Astrocyte (in vitro differentiated cells and primary cell): ENCODE results near the gene PDZD2. TPM values are rescaled to one million over a fixed set of nuclear protein-coding genes. Genes with fewer than 3 reads are reported as not detected.

Experiments used
- DNase-seq: peaks from one replicate; pipeline ENCODE4 v3.0.0-alpha.2; 2010; ENCODE audit warnings: low read depth
- FAIRE-seq: peaks from 2 replicates; lab custom pipeline; 2011; peaks lifted over from hg19 to GRCh38; lab: Jason Lieb, UNC
- H2AFZ ChIP-seq: 2 replicates; pipeline ENCODE4 v1.6.0; 2012; ENCODE audit warnings: low read depth, low read length, inconsistent platforms
- H3K27ac ChIP-seq: 2 replicates; pipeline ENCODE4 v1.5.1; 2011; ENCODE audit warnings: low read depth, low read length, inconsistent platforms
- H3K27me3 ChIP-seq: 2 replicates; pipeline ENCODE4 v1.6.0; 2011; ENCODE audit warnings: low read length, inconsistent platforms; ENCODE audit not compliant: insufficient read depth
- H3K36me3 ChIP-seq: 2 replicates; pipeline ENCODE4 v1.5.1; 2011; ENCODE audit warnings: low read length, inconsistent platforms; ENCODE audit not compliant: insufficient read depth
- H3K4me1 ChIP-seq: 2 replicates; pipeline ENCODE4 v1.5.1; 2011; ENCODE audit warnings: low read length, inconsistent platforms; ENCODE audit not compliant: insufficient read depth
- H3K4me2 ChIP-seq: 2 replicates; pipeline ENCODE4 v1.6.0; 2012; ENCODE audit warnings: low read length, inconsistent platforms
- H3K4me3 ChIP-seq: 2 replicates; pipeline ENCODE4 v1.5.1; 2011; ENCODE audit warnings: low read depth, mild to moderate bottlenecking, low read length, inconsistent platforms; ENCODE audit not compliant: insufficient read depth
- H3K79me2 ChIP-seq: 2 replicates; pipeline ENCODE4 v1.6.0; 2012; ENCODE audit warnings: mild to moderate bottlenecking, low read length, inconsistent platforms; ENCODE audit not compliant: insufficient read depth
- H3K9ac ChIP-seq: 2 replicates; pipeline ENCODE4 v1.6.0; 2012; ENCODE audit warnings: mild to moderate bottlenecking, low read length, inconsistent platforms
- H3K9me3 ChIP-seq: 2 replicates; pipeline ENCODE4 v1.5.1; 2012; ENCODE audit warnings: low read depth, mild to moderate bottlenecking, low read length, inconsistent platforms; ENCODE audit not compliant: insufficient read depth
- H4K20me1 ChIP-seq: 2 replicates; pipeline ENCODE4 v1.6.0; 2012; ENCODE audit warnings: low read length, inconsistent platforms; ENCODE audit not compliant: insufficient read depth
- H3K27ac Mint-ChIP-seq: one replicate; pipeline ENCODE4 v1.8.0; 2021; ENCODE audit warnings: mild to moderate bottlenecking, mixed read lengths; ENCODE audit not compliant: unreplicated experiment
- H3K27me3 Mint-ChIP-seq: one replicate; pipeline ENCODE4 v1.8.0; 2021; ENCODE audit warnings: low read depth, mixed read lengths; ENCODE audit not compliant: unreplicated experiment
- H3K36me3 Mint-ChIP-seq: one replicate; pipeline ENCODE4 v1.8.0; 2021; ENCODE audit warnings: low read depth, mixed read lengths; ENCODE audit not compliant: unreplicated experiment
- H3K4me1 Mint-ChIP-seq: one replicate; pipeline ENCODE4 v1.8.0; 2021; ENCODE audit warnings: low read depth, mixed read lengths; ENCODE audit not compliant: unreplicated experiment
- H3K4me3 Mint-ChIP-seq: one replicate; pipeline ENCODE4 v1.8.0; 2021; ENCODE audit warnings: mild to moderate bottlenecking, moderate library complexity, mixed read lengths; ENCODE audit not compliant: unreplicated experiment
- H3K9me3 Mint-ChIP-seq: one replicate; pipeline ENCODE4 v1.8.0; 2021; ENCODE audit warnings: mild to moderate bottlenecking, mixed read lengths; ENCODE audit not compliant: unreplicated experiment
- CTCF ChIP-seq: IDR thresholded peaks from 2 replicates; pipeline ENCODE4 v1.5.1; 2011; ENCODE audit warnings: low read depth, mild to moderate bottlenecking, inconsistent platforms, low read length, moderate library complexity; ENCODE audit not compliant: insufficient read depth
- EZH2 ChIP-seq: IDR thresholded peaks from 2 replicates; pipeline ENCODE4 v1.6.1; 2012; ENCODE audit warnings: mild to moderate bottlenecking, low read length, inconsistent platforms; ENCODE audit not compliant: insufficient read depth
- total RNA-seq: library from RNA; stranded (reverse); gene quantifications from 2 replicates; pipeline ENCODE4 v1.2.1, GENCODE V29; 2021

PDZD2 gene
- total RNA-seq, 1 donor from 2014 or later, result 10.3 TPM

GRCh38 chr5:31844622-31845345 is 205.9 kb downstream of the PDZD2 start:
- Mint-ChIP-seq H3K27me3 (peaks cover 2% of the 10 kb centered on the region), H3K27ac (no peak overlapping the region), H3K9me3 (peaks cover 2% of the 10 kb centered on the region), H3K4me1 (peaks cover 4% of the 10 kb centered on the region), H3K4me3 (no peak overlapping the region), H3K36me3 (no peaks in the 10 kb centered on the region)
- H3K4me1 ChIP-seq, result no peaks in the 10 kb centered on the region
- DNase-seq (no peak), FAIRE-seq (no peak)
- no peak overlapping the region for H3K27ac ChIP-seq
- no peak overlapping the region for H3K4me2 ChIP-seq
- no peaks in the 10 kb centered on the region for H3K79me2 ChIP-seq
- H3K9me3 ChIP-seq, result no peaks in the 10 kb centered on the region
- H4K20me1 ChIP-seq, result no peaks in the 10 kb centered on the region
- no peaks in the 10 kb centered on the region for H3K27me3 ChIP-seq
- TF ChIP-seq EZH2 (no peak), CTCF (no peak)
- no peak overlapping the region for H3K4me3 ChIP-seq
- no peaks in the 10 kb centered on the region for H3K36me3 ChIP-seq
- H3K9ac ChIP-seq, result no peak overlapping the region
- no peak overlapping the region for H2AFZ ChIP-seq

GRCh38 chr5:31845361-31845760 is 206.4 kb downstream of the PDZD2 start:
- Mint-ChIP-seq H3K27ac (no peak overlapping the region), H3K27me3 (peaks cover 2% of the 10 kb centered on the region), H3K36me3 (no peaks in the 10 kb centered on the region), H3K9me3 (peaks cover 2% of the 10 kb centered on the region), H3K4me3 (no peak overlapping the region), H3K4me1 (peaks cover 4% of the 10 kb centered on the region)
- Histone ChIP-seq H3K9ac (no peak overlapping the region), H3K4me1 (no peaks in the 10 kb centered on the region), H3K36me3 (no peaks in the 10 kb centered on the region), H3K4me2 (no peak overlapping the region), H3K27ac (no peak overlapping the region), H2AFZ (no peak overlapping the region), H3K27me3 (no peaks in the 10 kb centered on the region), H4K20me1 (no peaks in the 10 kb centered on the region), H3K79me2 (no peaks in the 10 kb centered on the region), H3K4me3 (no peak overlapping the region), H3K9me3 (no peaks in the 10 kb centered on the region)
- no peak for FAIRE-seq
- peak; percentile 55 for DNase-seq
- TF ChIP-seq CTCF (no peak), EZH2 (no peak)

- no peaks in the 10 kb centered on the region for H3K36me3 Mint-ChIP-seq
- Histone ChIP-seq H2AFZ (no peak overlapping the region), H3K4me3 (no peak overlapping the region), H3K4me1 (no peaks in the 10 kb centered on the region), H3K9me3 (no peaks in the 10 kb centered on the region), H3K36me3 (no peaks in the 10 kb centered on the region), H3K9ac (no peak overlapping the region), H4K20me1 (no peaks in the 10 kb centered on the region), H3K4me2 (no peak overlapping the region), H3K27me3 (no peaks in the 10 kb centered on the region), H3K27ac (no peak overlapping the region), H3K79me2 (no peaks in the 10 kb centered on the region)
- DNase-seq (no peak), FAIRE-seq (no peak)
- H3K27me3 Mint-ChIP-seq, result peaks cover 2% of the 10 kb centered on the region
- no peak overlapping the region for H3K27ac Mint-ChIP-seq
- peaks cover 4% of the 10 kb centered on the region for H3K4me1 Mint-ChIP-seq
- no peak overlapping the region for H3K4me3 Mint-ChIP-seq
- H3K9me3 Mint-ChIP-seq, result peaks cover 2% of the 10 kb centered on the region
- TF ChIP-seq EZH2 (no peak), CTCF (no peak)
Measured at GRCh38 chr5:31846934-31847333, 208.0 kb downstream of the PDZD2 start.
